CD14-positive monocyte (primary cell): ENCODE measurements around the gene GRK6. TPM values are rescaled to one million over a fixed set of nuclear protein-coding genes. Genes with fewer than 3 reads are reported as not detected.

ENCODE experiments used
- DNase-seq, 3 donors: peaks; one replicate each; pipeline ENCODE4 v3.0.0-alpha.2; 2011 to 2022
- H2AFZ ChIP-seq: 2 replicates; pipeline ENCODE4 v1.6.0; 2012; ENCODE audit warnings: mild to moderate bottlenecking, low read depth, low read length, inconsistent platforms; ENCODE audit not compliant: insufficient read depth, poor library complexity, severe bottlenecking
- H3K27ac ChIP-seq, 2 donors: 1 replicate in 1 of 2; 2 replicates in 1 of 2; pipeline ENCODE4 v1.5.1; 2012 to 2013; ENCODE audit warnings: low read length in 2 of 2, control low read depth in 1 of 2, inconsistent platforms in 1 of 2, low read depth in 1 of 2, mild to moderate bottlenecking in 1 of 2
- H3K27me3 ChIP-seq, 2 donors: one replicate each; pipeline versions ENCODE4 v1.6.0 to v1.6.1; 2011 to 2013; ENCODE audit warnings: low read length in 2 of 2; ENCODE audit not compliant: control insufficient read depth in 2 of 2, insufficient read depth in 2 of 2
- H3K36me3 ChIP-seq, 2 donors: replicated peaks in 1 of 2; 1 replicate in 1 of 2; 2 replicates in 1 of 2; pipeline versions ENCODE4 v1.5.1 to v1.6.1; 2012 to 2013; ENCODE audit warnings: low read length in 2 of 2, control low read depth in 1 of 2, inconsistent platforms in 1 of 2, mild to moderate bottlenecking in 1 of 2; ENCODE audit not compliant: insufficient read depth in 2 of 2, control insufficient read depth in 1 of 2
- H3K4me1 ChIP-seq, 2 donors: 1 replicate in 1 of 2; 2 replicates in 1 of 2; pipeline versions ENCODE4 v1.5.1 to v1.6.1; 2012 to 2013; ENCODE audit warnings: low read length in 2 of 2, control low read depth in 1 of 2, inconsistent platforms in 1 of 2, mild to moderate bottlenecking in 1 of 2, moderate library complexity in 1 of 2; ENCODE audit not compliant: insufficient read depth in 2 of 2, control insufficient read depth in 1 of 2
- H3K4me2 ChIP-seq: replicated peaks from 2 replicates; pipeline ENCODE3; 2012; ENCODE audit warnings: low read length, moderate library complexity, mild to moderate bottlenecking; ENCODE audit not compliant: poor library complexity, severe bottlenecking; ENCODE audit errors: extremely low read depth
- H3K4me3 ChIP-seq, 3 experiments: fragments of 200-600 bp in 1 of 3; sonication (generic) in 1 of 3; replicated peaks in 1 of 3; 1 replicate in 2 of 3; 2 replicates in 1 of 3; pipeline ENCODE4 v1.5.1; 2011 to 2013; ENCODE audit warnings: low read length in 3 of 3, mild to moderate bottlenecking in 3 of 3, control low read depth in 2 of 3, low read depth in 2 of 3, inconsistent platforms in 1 of 3, moderate library complexity in 1 of 3
- H3K79me2 ChIP-seq: 2 replicates; pipeline ENCODE4 v1.6.0; 2012; ENCODE audit warnings: mild to moderate bottlenecking, control low read depth, inconsistent platforms, low read length, moderate library complexity; ENCODE audit not compliant: insufficient read depth
- H3K9ac ChIP-seq: 2 replicates; pipeline ENCODE4 v1.6.0; 2017; ENCODE audit warnings: low read length, mild to moderate bottlenecking; ENCODE audit not compliant: insufficient read depth, poor library complexity, severe bottlenecking
- H3K9me3 ChIP-seq, 2 donors: replicated peaks in 1 of 2; 1 replicate in 1 of 2; 2 replicates in 1 of 2; pipeline versions ENCODE4 v1.5.1 to v1.6.1; 2012 to 2013; ENCODE audit warnings: low read length in 2 of 2, control low read depth in 1 of 2; ENCODE audit not compliant: control insufficient read depth in 1 of 2, insufficient read depth in 1 of 2
- H4K20me1 ChIP-seq: 2 replicates; pipeline ENCODE4 v1.6.0; 2012; ENCODE audit warnings: mild to moderate bottlenecking, low read length, control low read depth, moderate library complexity; ENCODE audit not compliant: insufficient read depth
- H3K27ac Mint-ChIP-seq, 7 donors: one replicate each; pipeline ENCODE4 v1.8.0; 2020; ENCODE audit warnings: mild to moderate bottlenecking in 7 of 7, mixed read lengths in 7 of 7, moderate library complexity in 6 of 7, inconsistent platforms in 2 of 7
- H3K27me3 Mint-ChIP-seq, 3 donors: one replicate each; pipeline ENCODE4 v1.8.0; 2021 to 2022; ENCODE audit warnings: low read depth in 3 of 3, mild to moderate bottlenecking in 3 of 3, mixed read lengths in 3 of 3, moderate library complexity in 3 of 3, inconsistent platforms in 1 of 3
- H3K36me3 Mint-ChIP-seq, 2 donors: one replicate each; pipeline ENCODE4 v1.8.0; 2020; ENCODE audit warnings: mixed read lengths in 2 of 2, inconsistent platforms in 1 of 2, mild to moderate bottlenecking in 1 of 2
- H3K4me1 Mint-ChIP-seq: one replicate; pipeline ENCODE4 v1.8.0; 2020; ENCODE audit warnings: mild to moderate bottlenecking, mixed read lengths
- H3K4me3 Mint-ChIP-seq, 2 donors: one replicate each; pipeline ENCODE4 v1.8.0; 2020; ENCODE audit warnings: mild to moderate bottlenecking in 2 of 2, mixed read lengths in 2 of 2, moderate library complexity in 1 of 2
- H3K9me3 Mint-ChIP-seq, 7 donors: one replicate each; pipeline ENCODE4 v1.8.0; 2020 to 2022; ENCODE audit warnings: mixed read lengths in 7 of 7, mild to moderate bottlenecking in 6 of 7, moderate library complexity in 6 of 7, inconsistent platforms in 2 of 7
- CTCF ChIP-seq: fragments of 200-600 bp; IDR thresholded peaks from one replicate; pipeline ENCODE4 v1.8.0; 2022; ENCODE audit warnings: antibody characterized with exemption, mild to moderate bottlenecking
- WGBS: methylation state at CpG from one replicate; pipeline ENCODE4 v1.1.5; 2013; ENCODE audit warnings: missing lambda C conversion rate; ENCODE audit not compliant: insufficient coverage; 5-methylcytosine and 5-hydroxymethylcytosine counted together
- intact Hi-C, 2 donors: fragments of 100-400 bp; cut with micrococcal nuclease; formaldehyde crosslinking; loops; one replicate each; pipeline versions ENCODE4 v1.15.0 to v1.15.1; 2023
- polyA plus RNA-seq, 3 donors: library from polyadenylated mRNA; depleted of rRNA in 1 of 3; unstranded in 2 of 3; stranded (reverse) in 1 of 3; fragments of 300-500 nt in 2 of 3; fragments of >200 nt in 1 of 3; fragmentation: Illumina TruSeq in 2 of 3; gene quantifications; 1 replicate in 2 of 3; 2 replicates in 1 of 3; pipeline ENCODE4 v1.2.3, GENCODE V29; 2012 to 2021

The GRK6 gene
- polyA plus RNA-seq, 3 donors: 41.6 to 101 (median 63.4) TPM

- H3K36me3 ChIP-seq: no peaks in the 10 kb centered on the region
- Mint-ChIP-seq H3K4me3 (peak overlapping the region; percentile 50 to 87), H3K27me3 (peaks cover 36 to 57% (median 52%) of the 10 kb centered on the region in 3 donors), H3K36me3 (peaks cover 6 to 8% of the 10 kb centered on the region in 2 donors), H3K27ac (peak overlapping the region in 5 of 7 donors; percentile 10 to 77 (median 68)), H3K4me1 (peaks cover 40% of the 10 kb centered on the region), H3K9me3 (peaks cover 0 to 17% (median 5%) of the 10 kb centered on the region in 7 donors)
- peaks cover 11% of the 10 kb centered on the region for H4K20me1 ChIP-seq
- 28% methylated on average over 38 of the region's 49 CpGs for WGBS
- peak overlapping the region; percentile 89 for H3K4me2 ChIP-seq
- no peaks in the 10 kb centered on the region for H3K79me2 ChIP-seq
- H3K27me3 ChIP-seq: peaks cover 26 to 43% of the 10 kb centered on the region in 2 donors
- TF ChIP-seq CTCF: no peak
- H2AFZ ChIP-seq: no peak overlapping the region
- no peak overlapping the region for H3K4me3 ChIP-seq
- no peak overlapping the region for H3K9ac ChIP-seq
- H3K27ac ChIP-seq: no peak overlapping the region
- peak in 2 of 3 donors; percentile 39 to 52 for DNase-seq
- peaks cover 0 to 12% of the 10 kb centered on the region in 2 donors for H3K9me3 ChIP-seq
- intact Hi-C loops: loop anchor here in 1 of 2 donors (5.0 kb wide), 1 partner anchor 95 kb away; the partner anchor contains the start of gene PDLIM7
- peaks cover 45 to 46% of the 10 kb centered on the region in 2 donors for H3K4me1 ChIP-seq
These were observed 24.0 kb upstream of the GRK6 start for GRCh38 chr5:177402271-177403043.

GRCh38 chr5:177403102-177403791, 23.2 kb upstream of the GRK6 start:
- peak overlapping the region in 5 of 7 donors; percentile 33 to 77 (median 68) for H3K27ac Mint-ChIP-seq
- H3K4me3 Mint-ChIP-seq: peak overlapping the region; percentile 72 to 87
- DNase-seq: peak in 1 of 3 donors; percentile 52
- Histone ChIP-seq H3K4me1 (peaks cover 45 to 46% of the 10 kb centered on the region in 2 donors), H3K36me3 (no peaks in the 10 kb centered on the region), H2AFZ (peak overlapping the region; percentile 81), H3K27me3 (peaks cover 26 to 43% of the 10 kb centered on the region in 2 donors), H3K79me2 (no peaks in the 10 kb centered on the region), H4K20me1 (peaks cover 11% of the 10 kb centered on the region), H3K27ac (no peak overlapping the region), H3K4me3 (peak overlapping the region in 1 of 3 experiments; percentile 74), H3K4me2 (peak overlapping the region; percentile 89), H3K9me3 (peaks cover 0 to 12% of the 10 kb centered on the region in 2 donors), H3K9ac (no peak overlapping the region)
- intact Hi-C loops: loop anchor here in 1 of 2 donors (5.0 kb wide), 1 partner anchor 94 kb away; the partner anchor contains the start of gene PDLIM7
- peaks cover 40% of the 10 kb centered on the region for H3K4me1 Mint-ChIP-seq
- H3K27me3 Mint-ChIP-seq: peaks cover 37 to 59% (median 53%) of the 10 kb centered on the region in 3 donors
- WGBS: 1% methylated on average over 61 of the region's 61 CpGs
- peaks cover 6 to 8% of the 10 kb centered on the region in 2 donors for H3K36me3 Mint-ChIP-seq
- no peak for TF ChIP-seq CTCF
- peaks cover 0 to 17% (median 5%) of the 10 kb centered on the region in 7 donors for H3K9me3 Mint-ChIP-seq
